HUDEP-2 (cell line): Measurements from ENCODE around the gene SAA4.
"Not testable (repeated sequence)": the region's sequence is repeated elsewhere in the genome, so short reads cannot be mapped to it uniquely, and the experiment has no call there.

Experiments
- DNase-seq, 76 experiments: peaks; one replicate each; lab custom pipeline; 2025; ENCODE audit not compliant: unreplicated experiment in 76 of 76; lab: John Stamatoyannopoulos, UW

Gene SAA4, protein sequence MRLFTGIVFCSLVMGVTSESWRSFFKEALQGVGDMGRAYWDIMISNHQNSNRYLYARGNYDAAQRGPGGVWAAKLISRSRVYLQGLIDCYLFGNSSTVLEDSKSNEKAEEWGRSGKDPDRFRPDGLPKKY

DNA sequence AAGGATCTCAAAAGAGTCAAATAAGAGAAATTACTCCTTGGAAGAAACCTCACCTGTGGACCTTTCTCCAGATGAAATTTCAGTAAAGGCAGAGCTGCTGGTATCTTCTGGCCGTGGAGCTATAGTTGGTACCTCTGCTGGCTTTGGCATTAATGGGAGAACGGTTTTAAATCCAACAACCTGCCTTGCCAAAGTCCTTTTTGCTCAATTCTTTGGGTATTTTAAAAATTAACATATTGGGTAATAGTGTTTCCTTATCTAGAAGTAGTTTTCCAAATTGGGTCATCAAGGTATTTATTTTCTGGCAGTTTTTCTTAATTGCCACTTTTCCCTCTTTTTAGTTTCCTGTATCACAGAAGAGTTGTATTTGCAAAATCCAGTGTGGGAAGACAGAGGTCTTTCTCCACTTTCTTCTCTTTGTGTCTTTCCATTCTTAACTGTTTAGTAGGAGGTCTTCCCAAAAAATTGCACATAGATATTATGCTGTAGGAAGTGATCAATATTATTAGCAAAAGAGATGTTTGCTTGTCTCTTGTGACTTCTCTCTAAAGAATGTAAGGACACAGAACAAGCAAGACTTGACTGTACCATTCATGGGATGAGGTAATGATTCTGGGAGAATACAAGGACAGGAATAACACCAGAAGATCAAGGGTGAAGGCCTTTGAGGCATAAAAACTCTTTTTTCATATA lies at the start of gene SAA4:
Gene SAA4, minus strand, starts transcription at position 139 of the 693 bp plus-strand sequence. CDS start 876 bp downstream, outside the sequence.
- no peak for DNase-seq

DNA sequence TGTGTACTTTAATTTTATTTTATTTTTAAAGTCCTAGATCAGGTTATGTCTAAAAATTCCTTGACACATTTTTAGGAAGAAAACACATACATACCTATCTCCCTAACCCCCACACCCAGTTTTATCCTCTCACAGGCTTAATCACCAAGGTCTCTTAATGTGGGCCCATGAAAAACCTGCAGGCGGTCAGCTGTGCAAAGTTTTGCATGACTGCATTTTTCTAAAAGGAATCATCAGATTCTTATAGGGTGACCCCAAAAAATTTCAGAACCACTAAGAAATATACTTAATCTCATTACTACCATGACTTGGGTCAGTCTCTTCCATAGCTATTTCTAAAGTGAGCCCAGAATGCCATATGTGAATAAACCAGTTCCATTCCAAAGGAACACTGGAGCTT lies 49.2 kb upstream of the SAA4 start:
- DNase-seq = no peak

DNA sequence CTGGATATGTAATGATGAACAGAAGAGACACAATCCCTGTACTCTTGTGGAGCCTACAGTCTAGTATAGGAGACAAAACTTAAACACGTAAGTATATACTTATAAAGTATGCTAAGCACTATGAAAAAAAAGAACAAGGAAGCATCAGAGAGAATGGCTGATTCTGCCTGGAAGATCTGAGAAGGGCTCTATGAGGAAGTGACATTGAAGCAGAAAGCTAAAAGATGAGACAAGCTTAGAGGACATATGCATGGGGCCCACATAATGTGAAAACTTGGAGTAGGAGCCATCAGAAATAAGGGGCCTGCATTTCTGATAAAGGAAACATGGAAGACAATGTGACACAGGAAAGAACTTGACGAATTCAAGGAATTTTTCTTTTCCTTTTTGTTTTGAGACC lies 46.0 kb upstream of the SAA4 start:
- no peak for DNase-seq

DNA sequence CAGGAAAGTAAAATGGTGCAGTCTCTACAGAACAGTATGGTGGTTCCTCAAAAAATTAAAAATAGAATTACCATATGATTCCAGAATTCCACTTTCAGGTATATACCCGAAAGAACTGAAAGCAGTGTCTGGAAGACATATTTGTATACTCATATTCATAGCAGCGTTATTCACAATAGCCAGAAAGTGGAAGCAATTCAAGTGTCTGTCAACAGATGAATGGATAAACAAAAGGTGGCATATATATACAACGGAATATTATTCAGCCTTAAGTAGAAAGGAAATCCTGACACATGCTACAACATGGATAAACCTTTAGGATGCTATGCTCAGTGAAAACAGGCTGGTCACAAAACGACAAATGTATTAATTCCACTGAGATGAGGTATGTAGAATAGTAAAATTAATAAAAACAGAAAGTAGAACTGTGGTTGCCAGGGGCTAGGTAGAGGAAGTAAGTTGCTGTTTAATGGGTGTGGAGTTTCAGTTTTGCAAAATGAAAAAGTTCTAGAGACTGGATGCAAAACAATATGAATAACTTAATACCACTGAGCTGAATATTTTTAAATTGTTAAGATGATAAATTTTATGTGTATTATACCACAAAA lies 43.9 kb upstream of the SAA4 start:
- no peak for DNase-seq

DNA sequence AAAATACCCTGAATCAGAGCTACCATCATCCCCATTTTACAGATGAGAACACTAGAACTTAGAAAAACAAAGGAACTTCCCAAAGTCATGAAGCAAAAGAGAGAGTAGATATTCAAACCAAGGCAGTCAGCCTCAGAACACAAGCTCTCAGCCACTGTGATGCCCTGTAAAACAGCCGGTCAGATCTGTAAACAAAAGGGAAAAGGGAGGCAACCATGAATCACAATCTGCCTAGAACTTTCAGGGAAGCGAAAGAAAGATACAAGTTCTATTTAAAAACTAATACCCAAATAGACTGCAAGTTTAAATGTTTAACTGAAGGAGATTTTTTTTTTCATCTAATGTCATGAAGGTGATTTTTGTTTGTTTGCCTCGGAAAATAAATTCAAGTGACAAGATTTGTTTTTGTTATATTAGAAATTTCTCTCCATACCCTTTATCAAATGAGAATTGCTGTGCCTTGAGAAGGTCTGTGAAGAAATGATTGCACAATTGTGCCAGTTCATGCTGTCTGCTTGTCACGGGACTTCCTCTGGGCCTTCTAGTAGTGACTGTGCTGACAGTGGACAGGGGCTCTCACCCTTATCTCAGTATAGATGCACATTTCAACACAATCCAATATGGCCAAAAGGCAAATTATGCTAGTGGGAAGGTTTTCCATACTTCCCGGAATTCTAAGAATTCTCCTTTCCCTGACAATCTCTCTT lies 41.1 kb upstream of the SAA4 start:
- DNase-seq = no peak

DNA sequence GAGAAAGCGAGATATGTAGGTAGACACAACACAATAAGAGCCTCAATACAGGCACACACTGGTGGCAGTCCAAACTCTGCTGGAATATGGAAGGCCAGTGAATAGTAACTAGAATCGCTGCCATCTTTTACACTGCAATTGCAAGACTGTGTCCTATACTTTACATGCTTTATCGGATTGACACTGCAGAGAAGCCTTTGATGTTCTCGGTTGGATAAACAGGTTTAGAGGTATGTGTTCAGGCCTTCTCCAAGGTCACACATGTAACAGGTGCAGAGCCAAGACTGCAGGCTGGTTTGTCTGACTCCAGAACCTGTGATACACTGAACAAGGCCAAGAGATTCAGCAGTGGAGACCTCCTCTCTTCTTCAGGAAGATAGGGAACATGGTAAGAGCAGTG lies 34.6 kb upstream of the SAA4 start:
- no peak for DNase-seq

DNA sequence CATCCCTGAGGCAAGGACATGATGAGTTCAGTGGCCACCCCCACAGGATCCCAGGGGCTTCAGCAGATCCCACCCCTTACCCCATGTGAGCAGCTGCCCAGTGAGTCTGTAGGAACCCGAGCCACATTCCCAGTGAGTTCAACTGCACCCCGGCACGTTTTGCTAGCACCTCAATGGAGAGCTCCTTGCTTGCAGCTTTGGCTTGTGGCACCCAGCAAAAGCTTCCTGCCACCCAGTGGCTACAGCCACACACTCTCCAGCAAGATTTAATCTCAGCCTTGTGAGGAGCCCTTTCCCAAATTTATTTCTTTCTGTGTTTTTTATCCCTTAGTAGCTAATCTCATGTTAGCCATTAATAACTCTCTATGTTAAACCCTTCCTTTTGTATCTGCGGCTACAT lies 33.5 kb upstream of the SAA4 start:
- DNase-seq = no peak

DNA sequence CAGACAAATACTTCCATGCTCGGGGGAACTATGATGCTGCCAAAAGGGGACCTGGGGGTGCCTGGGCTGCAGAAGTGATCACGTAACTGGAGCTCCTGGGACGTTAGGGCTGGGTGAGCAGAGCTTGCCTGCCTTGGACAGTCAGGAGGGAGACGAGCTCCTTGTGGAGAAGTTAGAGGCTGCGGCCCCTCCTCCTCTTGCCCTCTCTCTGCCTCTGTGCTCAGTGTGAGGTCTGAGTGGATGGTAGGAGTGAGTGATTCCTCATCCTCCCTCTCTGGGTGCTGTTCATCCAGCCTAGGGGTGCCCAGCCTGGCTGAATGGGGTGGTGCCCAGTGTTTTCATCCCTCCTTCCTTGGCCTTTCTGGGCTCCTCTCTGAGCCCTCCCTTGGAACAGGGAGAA lies 32.6 kb upstream of the SAA4 start:
- DNase-seq = not testable (repeated sequence)

DNA sequence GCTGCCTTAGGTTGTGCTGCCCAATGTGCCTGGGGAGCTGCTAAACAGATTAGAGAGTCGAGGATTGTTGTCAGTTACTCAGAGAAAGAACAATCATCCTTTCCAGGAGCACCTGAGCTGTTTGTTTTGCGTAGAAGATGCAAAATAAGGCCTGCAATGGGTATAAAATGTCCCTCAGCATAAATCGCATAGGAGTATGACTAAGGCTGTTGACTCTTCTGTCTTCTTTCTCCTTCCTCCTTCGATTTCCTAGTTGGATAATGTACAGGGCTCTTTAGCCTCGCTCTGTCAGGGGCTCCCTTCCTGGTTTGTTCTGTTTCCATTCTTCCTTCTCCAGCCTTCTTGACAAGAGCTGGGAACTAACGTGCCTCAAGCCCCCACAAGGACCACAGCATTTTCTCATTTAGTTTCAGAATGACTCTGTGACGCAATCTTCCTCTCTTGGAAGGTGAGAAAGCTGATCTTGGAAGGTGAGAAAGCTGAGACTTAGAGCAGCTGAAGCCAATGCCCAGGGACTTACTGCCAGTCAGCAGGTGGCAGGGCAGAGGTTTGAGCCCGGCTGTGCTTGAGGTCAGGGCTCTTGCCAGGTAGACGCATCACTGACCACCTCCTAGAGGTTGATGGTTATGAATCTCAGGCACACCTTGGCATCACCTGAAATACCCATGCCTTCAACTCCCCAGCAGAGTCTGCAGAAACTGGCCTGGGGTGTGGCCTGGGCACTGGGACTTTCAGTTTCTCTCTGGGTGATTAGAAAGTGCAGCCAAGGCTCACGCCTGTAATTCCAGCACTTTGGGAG lies 30.9 kb upstream of the SAA4 start:
- DNase-seq = not testable (repeated sequence)

DNA sequence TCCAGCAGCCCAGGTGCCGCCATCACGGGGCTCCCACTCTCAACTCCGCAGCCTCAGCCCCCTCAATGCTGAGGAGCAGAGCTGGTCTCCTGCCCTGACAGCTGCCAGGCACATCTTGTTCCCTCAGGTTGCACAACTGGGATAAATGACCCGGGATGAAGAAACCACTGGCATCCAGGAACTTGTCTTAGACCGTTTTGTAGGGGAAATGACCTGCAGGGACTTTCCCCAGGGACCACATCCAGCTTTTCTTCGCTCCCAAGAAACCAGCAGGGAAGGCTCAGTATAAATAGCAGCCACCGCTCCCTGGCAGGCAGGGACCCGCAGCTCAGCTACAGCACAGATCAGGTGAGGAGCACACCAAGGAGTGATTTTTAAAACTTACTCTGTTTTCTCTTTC lies 29.3 kb upstream of the SAA4 start, which contains the start of gene SAA1:
Gene SAA1, plus strand, starts transcription at position 316 of the 400 bp plus-strand sequence. CDS start 624 bp downstream, outside the sequence.
- no peak for DNase-seq

DNA sequence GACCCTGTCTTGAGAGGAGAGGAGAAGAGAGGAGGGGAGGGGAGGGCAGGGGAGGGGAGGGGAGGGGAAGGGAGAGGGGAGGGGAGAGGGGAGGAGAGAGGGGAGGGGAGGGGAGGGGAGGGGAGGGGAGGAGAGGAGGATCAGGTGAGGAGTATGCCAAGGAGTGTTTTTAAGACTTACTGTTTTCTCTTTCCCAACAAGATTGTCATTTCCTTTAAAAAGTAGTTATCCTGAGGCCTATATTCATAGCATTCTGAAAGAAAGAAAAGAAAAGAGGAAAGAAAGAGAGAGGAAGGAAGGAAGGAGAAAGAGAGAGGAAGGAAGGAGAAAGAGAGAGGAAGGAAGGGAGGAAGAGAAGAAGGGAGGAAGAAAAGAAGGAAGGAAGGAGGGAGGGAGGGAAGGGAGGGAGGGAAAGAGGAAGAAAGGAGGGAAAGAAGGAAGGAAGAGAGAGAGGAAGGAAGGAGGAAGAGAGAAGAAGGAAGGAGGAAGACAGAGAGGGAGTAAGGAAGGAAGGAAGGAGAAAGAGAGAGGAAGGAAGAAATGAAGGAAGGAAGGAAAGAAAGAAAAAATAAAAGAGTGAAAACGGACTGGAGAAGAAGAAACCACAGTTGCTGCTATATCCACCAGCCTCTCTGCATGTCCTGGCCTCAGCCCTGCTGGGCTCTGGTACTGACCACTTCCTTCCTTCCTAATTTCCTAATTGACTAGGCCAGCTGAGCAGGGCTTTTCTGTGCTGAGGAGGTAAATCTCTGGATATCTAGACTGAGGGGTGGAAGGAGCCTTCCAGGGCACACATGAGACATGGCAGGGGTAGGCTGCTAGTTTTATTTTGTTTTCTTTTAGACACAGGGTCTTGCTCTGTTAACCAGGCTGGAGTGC lies 28.3 kb upstream of the SAA4 start:
- DNase-seq = no peak

DNA sequence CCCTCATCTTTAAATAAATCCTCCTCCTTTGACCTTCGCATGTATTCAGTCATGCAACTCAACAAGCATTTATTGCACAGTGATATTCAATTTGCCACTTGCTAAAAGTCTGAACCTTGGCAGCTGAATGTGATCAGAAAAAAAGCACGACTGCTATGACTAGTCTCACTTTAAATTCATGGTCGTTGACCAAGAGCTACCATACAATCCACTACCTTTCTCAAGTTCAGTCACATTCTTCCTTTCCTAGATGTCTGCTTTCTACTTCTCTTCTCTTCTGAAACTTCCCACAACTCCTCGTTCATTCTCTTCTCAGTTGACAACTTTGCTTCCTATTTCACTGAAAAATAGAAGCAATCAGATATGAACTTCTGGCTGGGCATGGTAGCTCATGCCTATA lies 27.4 kb upstream of the SAA4 start:
- no peak for DNase-seq

DNA sequence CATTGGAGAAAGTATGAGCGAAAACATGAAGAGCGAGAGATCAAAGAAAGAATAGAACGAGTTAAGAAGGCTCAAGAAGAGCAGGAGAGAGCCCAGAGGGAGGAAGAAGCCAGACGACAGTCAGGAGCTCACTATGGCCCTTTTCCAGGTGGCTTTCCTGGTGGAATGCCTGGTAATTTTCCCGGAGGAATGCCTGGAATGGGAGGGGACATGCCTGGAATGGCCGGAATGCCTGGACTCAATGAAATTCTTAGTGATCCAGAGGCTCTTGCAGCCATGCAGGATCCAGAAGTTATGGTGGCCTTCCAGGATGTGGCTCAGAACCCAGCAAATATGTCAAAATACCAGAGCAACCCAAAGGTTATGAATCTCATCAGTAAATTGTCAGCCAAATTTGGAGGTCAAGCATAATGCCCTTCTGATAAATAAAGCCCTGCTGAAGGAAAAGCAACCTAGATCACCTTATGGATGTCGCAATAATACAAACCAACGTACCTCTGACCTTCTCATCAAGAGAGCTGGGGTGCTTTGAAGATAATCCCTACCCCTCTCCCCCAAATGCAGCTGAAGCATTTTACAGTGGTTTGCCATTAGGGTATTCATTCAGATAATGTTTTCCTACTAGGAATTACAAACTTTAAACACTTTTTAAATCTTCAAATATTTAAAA lies 26.2 kb upstream of the SAA4 start:
- not testable (repeated sequence) for DNase-seq

DNA sequence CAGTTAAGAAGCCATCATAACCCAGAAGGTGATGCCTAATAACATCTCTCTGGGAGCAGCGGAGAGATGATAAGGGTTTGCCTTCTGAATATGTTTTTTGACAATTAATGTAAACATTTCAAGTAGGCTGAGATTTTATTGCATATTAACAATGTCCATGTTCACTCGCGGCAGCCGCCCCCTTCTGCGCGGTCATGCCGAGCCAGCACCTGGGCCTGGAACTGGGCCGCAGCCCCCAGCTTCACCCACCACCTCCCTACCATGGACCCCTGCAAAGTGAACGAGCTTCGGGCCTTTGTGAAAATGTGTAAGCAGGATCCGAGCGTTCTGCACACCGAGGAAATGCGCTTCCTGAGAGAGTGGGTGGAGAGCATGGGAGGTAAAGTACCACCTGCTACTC lies 25.1 kb upstream of the SAA4 start:
- no peak for DNase-seq

DNA sequence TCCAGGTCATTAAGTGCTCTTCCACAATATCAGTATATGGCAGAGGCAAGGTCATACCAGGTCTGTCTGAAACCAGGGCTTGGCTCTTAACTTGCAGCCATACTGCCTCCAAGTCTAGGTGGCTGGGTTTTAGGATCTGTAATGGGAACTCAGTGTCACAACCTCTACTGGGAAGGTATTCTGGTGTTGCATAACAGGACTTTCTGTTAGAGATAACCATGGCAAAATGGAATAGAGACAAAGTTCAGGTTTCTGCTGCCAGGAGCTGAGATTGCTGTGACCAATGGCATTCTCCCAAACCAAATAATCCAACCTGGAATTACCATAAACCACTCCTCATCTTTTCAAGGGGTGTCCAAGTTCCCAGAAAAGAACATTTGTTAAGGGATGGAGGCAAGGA lies 22.7 kb upstream of the SAA4 start:
- no peak for DNase-seq

DNA sequence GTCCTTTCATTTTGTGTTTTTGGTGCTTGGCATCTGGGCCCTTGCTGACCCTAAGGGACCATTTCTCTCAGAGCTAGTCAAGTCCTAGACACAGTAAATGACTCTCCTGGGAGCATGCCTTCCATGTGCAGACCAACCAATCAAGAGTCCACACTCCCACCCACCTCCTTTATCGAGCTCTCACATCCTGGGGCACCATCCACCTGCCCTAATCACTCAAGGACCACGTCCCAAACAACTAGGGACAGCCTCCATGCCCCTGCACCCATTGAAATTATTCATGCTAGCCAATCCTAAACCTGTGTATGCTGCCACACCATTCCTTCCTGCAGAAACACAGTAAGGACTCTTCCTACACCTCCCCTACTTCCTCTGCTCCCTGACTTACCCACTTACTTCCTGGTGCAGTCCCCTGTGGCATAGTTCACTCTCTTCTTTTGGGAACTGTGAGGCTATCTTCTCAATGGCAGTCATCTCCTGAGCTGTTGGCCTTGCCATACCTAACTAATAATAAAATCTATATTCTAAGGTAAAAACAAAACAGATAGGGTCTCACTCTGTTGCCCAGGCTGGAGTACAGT lies 18.3 kb upstream of the SAA4 start:
- DNase-seq = no peak

DNA sequence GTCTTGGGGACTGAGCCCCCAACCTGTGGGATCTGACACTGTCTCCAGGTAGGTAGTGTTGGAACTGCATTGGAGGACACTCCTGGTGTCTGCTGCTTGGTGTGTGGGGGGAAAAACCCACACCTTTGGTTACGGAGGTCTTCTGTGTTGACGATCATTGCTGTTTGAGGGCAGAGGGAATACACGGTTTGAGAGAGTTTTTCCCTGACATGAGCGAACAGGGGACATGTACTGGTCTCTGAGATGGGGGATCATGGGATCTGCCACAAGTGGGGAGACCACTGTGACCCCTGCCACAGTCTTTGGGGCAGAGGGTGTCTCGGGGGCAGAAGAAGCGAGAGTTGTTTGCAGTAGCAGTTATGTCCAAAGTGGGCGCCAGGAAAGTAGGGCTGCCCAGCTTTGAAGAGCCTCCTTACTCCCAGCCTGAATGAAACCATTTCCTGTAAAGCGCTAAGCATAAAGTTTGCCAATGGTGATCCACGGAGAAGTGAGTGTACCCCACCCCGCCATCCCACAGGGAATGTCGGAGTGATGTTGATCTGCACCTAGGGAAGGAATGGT lies 17.3 kb upstream of the SAA4 start:
- DNase-seq = no peak

DNA sequence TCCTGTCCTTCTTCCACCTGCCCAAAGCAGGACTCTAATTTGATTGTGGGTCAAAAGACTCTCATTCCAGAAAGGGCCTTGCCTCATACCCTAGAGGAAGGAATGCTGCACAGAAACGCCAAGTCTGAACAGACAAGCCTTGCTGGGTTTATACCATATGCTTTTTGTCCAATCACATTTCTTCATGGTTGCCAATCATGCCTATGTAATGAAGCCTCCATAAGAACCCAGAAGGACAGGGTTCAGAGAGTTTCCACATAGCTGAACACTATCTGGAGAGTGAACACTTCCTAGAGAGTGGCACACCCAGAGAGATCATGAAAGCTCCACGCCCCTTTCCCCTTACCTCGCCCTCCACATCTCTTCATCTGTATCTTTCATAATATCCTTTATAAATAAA lies 16.6 kb upstream of the SAA4 start:
- no peak for DNase-seq

DNA sequence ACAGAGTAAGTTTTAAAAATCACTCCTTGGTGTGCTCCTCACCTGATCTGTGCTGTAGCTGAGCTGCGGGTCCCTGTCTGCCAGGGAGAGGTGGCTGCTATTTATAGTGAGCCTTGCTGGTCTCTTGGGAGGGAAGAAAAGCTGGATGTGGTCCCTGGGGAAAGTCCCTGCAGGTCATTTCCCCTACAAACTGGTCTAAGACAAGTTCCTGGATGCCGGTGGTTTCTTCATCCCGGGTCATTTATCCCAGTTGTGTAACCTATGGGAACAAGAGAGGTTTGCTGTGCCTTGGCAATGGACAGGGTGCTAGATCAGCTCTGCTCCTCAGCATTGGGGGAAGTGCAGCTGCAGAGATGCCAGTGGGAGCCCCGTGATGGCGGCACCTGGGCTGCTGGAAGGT lies 12.0 kb upstream of the SAA4 start, which contains the start of gene SAA2:
Gene SAA2, minus strand, starts transcription at position 108 of the 400 bp plus-strand sequence. CDS start 657 bp downstream, outside the sequence.
- DNase-seq = no peak
